ENCODE measurements around the gene DYNLT2B.

DNA sequence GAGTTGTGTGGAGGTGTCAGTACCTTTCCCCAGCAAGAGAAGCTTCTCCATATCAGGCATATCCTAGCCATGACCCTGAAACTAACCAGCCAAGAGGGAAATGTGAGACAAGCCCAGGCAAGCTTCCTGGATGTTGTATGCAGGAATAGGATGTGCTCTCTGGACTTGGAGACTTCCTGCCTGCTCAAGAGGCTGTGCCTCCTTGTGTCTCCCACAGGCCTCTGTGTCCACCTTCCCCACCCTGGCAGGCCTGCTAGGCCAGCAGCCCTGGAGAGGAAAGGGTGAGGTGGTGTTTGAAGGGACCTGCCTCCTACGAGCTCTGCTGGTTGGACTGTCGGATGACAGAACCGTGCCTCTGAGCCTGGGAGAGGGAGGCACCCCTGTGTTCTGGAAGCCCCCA, 2.1 kb upstream of the DYNLT2B start:
- TF ChIP-seq, protein P1, sequence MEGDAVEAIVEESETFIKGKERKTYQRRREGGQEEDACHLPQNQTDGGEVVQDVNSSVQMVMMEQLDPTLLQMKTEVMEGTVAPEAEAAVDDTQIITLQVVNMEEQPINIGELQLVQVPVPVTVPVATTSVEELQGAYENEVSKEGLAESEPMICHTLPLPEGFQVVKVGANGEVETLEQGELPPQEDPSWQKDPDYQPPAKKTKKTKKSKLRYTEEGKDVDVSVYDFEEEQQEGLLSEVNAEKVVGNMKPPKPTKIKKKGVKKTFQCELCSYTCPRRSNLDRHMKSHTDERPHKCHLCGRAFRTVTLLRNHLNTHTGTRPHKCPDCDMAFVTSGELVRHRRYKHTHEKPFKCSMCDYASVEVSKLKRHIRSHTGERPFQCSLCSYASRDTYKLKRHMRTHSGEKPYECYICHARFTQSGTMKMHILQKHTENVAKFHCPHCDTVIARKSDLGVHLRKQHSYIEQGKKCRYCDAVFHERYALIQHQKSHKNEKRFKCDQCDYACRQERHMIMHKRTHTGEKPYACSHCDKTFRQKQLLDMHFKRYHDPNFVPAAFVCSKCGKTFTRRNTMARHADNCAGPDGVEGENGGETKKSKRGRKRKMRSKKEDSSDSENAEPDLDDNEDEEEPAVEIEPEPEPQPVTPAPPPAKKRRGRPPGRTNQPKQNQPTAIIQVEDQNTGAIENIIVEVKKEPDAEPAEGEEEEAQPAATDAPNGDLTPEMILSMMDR (IDR thresholded peaks at IDR 0.05; ENCODE audit: poor library complexity): no peak
- TF ChIP-seq EZH2 (IDR thresholded peaks at IDR 0.05; ENCODE audit: borderline replicate concordance) (no peak), EZH2phosphoT487 (IDR thresholded peaks at IDR 0.05; ENCODE audit: low read depth, severe bottlenecking, unreplicated experiment) (no peak)
